Erythroblast (primary cell): Measurements from ENCODE around the gene NNAT.

Experiments
- GATA1 ChIP-seq: IDR thresholded peaks from 2 replicates; pipeline ENCODE4 v1.6.1; 2011; ENCODE audit warnings: low read depth, mild to moderate bottlenecking, control low read depth, low read length, moderate library complexity
- POLR2A ChIP-seq: IDR thresholded peaks from 2 replicates; pipeline ENCODE4 v1.6.1; 2011; ENCODE audit warnings: mild to moderate bottlenecking, low read length

DNA sequence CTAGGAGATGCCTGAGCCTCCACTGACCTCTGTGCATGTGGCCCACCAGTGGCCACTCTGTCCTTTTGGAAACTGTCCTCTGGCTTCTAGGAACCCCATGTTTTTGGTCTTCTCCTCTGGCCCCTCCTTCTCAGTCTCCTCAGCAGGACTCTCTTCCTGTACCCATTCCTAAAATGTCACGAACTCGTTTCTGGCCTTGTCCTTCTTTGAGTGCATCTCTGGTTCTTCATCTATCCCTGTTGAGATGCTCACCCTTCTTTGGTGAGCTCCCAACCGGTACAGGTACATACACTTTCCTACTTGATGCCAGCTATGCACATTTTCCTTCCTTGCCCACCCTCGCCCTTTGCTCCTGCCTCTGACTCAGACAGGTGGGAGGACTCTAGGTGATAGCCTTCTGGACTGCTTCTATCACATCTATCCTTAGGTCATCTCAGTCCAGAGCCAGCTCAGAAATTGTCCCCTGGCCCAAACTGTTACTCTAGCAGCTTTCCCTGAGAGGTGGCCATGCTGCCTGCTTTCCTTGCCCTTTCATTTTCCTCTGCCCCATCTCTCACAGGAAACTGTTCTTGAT is 14.8 kb upstream of the NNAT start:
- TF ChIP-seq POLR2A (no peak), GATA1 (no peak)
